CD4-positive, alpha-beta memory T cell (primary cell): ENCODE data around the gene MAP10. TPM values are rescaled to one million over a fixed set of nuclear protein-coding genes. Genes with fewer than 3 reads are reported as not detected.
"Not testable (repeated sequence)": the region's sequence is repeated elsewhere in the genome, so short reads cannot be mapped to it uniquely, and the experiment has no call there.

Experiments
- CTCF ChIA-PET: fragments of 350-600 bp; sonication (Branson Sonifier 250); formaldehyde crosslinking; loops from one replicate; lab custom pipeline; 2021; ENCODE audit warnings: inconsistent platforms; ENCODE audit not compliant: partially characterized antibody; lab: Charles Lee
- POLR2A ChIA-PET: fragments of 350-600 bp; sonication (Branson Sonifier 250); formaldehyde crosslinking; loops from one replicate; lab custom pipeline; 2021; ENCODE audit not compliant: partially characterized antibody; lab: Charles Lee
- DNase-seq, 5 donors: peaks; one replicate each; pipeline versions ENCODE4 v3.0.0 to v3.0.0-alpha.2; 2020 to 2022; ENCODE audit warnings: mixed read lengths in 1 of 5
- H3K27ac ChIP-seq: one replicate; pipeline ENCODE4 v1.7.0; 2013; ENCODE audit warnings: low read depth, low read length
- H3K27me3 ChIP-seq: 2 replicates; pipeline ENCODE4 v1.7.0; 2013; ENCODE audit warnings: mild to moderate bottlenecking, low read length, moderate library complexity; ENCODE audit not compliant: insufficient read depth
- H3K36me3 ChIP-seq: 2 replicates; pipeline ENCODE4 v1.7.0; 2013; ENCODE audit warnings: mild to moderate bottlenecking, low read length, moderate library complexity; ENCODE audit not compliant: insufficient read depth
- H3K4me1 ChIP-seq: 2 replicates; pipeline ENCODE4 v1.7.0; 2013; ENCODE audit warnings: mild to moderate bottlenecking, low read length, moderate library complexity; ENCODE audit not compliant: insufficient read depth
- H3K4me3 ChIP-seq, 2 donors: one replicate each; pipeline ENCODE4 v1.7.0; 2013; ENCODE audit warnings: low read length in 2 of 2, mild to moderate bottlenecking in 1 of 2
- H3K9me3 ChIP-seq, 2 donors: one replicate each; pipeline ENCODE4 v1.7.0; 2013; ENCODE audit warnings: low read length in 2 of 2, control low read depth in 1 of 2; ENCODE audit not compliant: control insufficient read depth in 1 of 2
- H3K27ac Mint-ChIP-seq, 7 donors: one replicate each; pipeline ENCODE4 v1.8.0; 2020 to 2021; ENCODE audit warnings: mixed read lengths in 7 of 7, mild to moderate bottlenecking in 6 of 7, inconsistent platforms in 3 of 7, moderate library complexity in 3 of 7
- H3K27me3 Mint-ChIP-seq, 2 donors: one replicate each; pipeline ENCODE4 v1.8.0; 2020 to 2021; ENCODE audit warnings: mixed read lengths in 2 of 2
- H3K36me3 Mint-ChIP-seq, 2 donors: one replicate each; pipeline ENCODE4 v1.8.0; 2020 to 2021; ENCODE audit warnings: mixed read lengths in 2 of 2, inconsistent platforms in 1 of 2, mild to moderate bottlenecking in 1 of 2
- H3K4me1 Mint-ChIP-seq, 4 donors: one replicate each; pipeline ENCODE4 v1.8.0; 2020 to 2021; ENCODE audit warnings: mixed read lengths in 4 of 4, mild to moderate bottlenecking in 1 of 4
- H3K4me3 Mint-ChIP-seq, 8 donors: one replicate each; pipeline ENCODE4 v1.8.0; 2020 to 2021; ENCODE audit warnings: mixed read lengths in 8 of 8, mild to moderate bottlenecking in 7 of 8, moderate library complexity in 6 of 8, inconsistent platforms in 3 of 8
- H3K9me3 Mint-ChIP-seq, 8 donors: one replicate each; pipeline ENCODE4 v1.8.0; 2020 to 2021; ENCODE audit warnings: mixed read lengths in 8 of 8, mild to moderate bottlenecking in 5 of 8, inconsistent platforms in 3 of 8, moderate library complexity in 1 of 8
- intact Hi-C: fragments of 100-400 bp; cut with micrococcal nuclease; formaldehyde crosslinking; loops from one replicate; pipeline ENCODE4 v1.15.1; 2023
- polyA plus RNA-seq, 2 donors: library from polyadenylated mRNA; unstranded; fragments of 300-500 nt; fragmentation: Illumina TruSeq; gene quantifications; one replicate each; pipeline ENCODE4 v1.2.3, GENCODE V29; 2021
- total RNA-seq, 2 experiments: library from RNA; stranded (reverse); gene quantifications; one replicate each; pipeline ENCODE4 v1.2.3, GENCODE V29; 2021

The MAP10 gene
- total and polyA plus RNA-seq, 4 experiments from 2014 or later: 0.48 to 3.1 (median 2.3) TPM

- H3K4me1 Mint-ChIP-seq, H3K27ac Mint-ChIP-seq, H3K4me1 ChIP-seq, H3K9me3 Mint-ChIP-seq, intact Hi-C loops, H3K36me3 ChIP-seq, H3K36me3 Mint-ChIP-seq, H3K4me3 Mint-ChIP-seq, H3K9me3 ChIP-seq, H3K27me3 ChIP-seq, DNase-seq, POLR2A ChIA-PET, H3K27ac ChIP-seq, CTCF ChIA-PET, H3K4me3 ChIP-seq: not testable (repeated sequence)
- H3K27me3 Mint-ChIP-seq: peaks cover 12 to 17% of the 10 kb centered on the region in 2 donors
These were observed 19.6 kb upstream of the MAP10 start for GRCh38 chr1:232785630-232786029.

DNA sequence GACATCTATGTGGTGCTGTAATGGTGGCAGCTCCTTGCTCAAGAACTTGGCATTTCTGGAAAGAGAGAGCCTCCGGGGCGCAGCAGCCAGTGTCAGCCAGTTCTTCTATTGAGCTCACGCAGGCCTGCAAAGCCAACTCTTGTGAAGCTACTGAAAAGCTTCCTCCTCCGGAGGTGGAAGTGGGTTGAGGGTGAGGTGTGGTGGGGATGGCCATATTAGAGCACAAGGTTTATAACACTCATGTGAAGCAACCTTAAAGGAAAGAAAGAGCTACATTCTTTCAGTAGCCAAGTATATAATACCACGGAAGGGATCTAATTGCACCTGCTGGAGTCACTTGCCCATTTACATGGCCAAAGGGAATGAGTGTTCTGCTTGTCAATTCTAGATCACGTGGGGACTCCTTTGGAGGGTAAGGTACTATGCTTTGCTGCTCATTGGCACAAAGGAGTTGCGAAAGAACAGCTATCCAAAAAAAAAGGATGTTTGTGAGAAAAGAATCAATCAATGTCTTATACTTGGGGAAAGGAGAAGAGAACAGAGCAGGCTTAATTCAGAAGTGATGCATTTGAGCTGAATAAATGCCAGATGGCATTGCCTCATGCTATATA is 18.3 kb upstream of the MAP10 start:
- H3K4me3 Mint-ChIP-seq: no peak overlapping the region
- POLR2A ChIA-PET: no interaction called here
- Histone ChIP-seq H3K4me3 (no peak overlapping the region), H3K36me3 (no peaks in the 10 kb centered on the region), H3K27ac (no peak overlapping the region), H3K4me1 (no peaks in the 10 kb centered on the region), H3K27me3 (no peaks in the 10 kb centered on the region), H3K9me3 (no peaks in the 10 kb centered on the region)
- H3K27me3 Mint-ChIP-seq: peaks cover 12 to 17% of the 10 kb centered on the region in 2 donors
- DNase-seq: peak in 2 of 5 donors; percentile 15 to 29
- H3K36me3 Mint-ChIP-seq: no peaks in the 10 kb centered on the region
- intact Hi-C loops: no loop called here
- H3K9me3 Mint-ChIP-seq: no peaks in the 10 kb centered on the region
- H3K4me1 Mint-ChIP-seq: peaks cover 0 to 5% (median 1%) of the 10 kb centered on the region in 4 donors
- CTCF ChIA-PET: no interaction called here
- H3K27ac Mint-ChIP-seq: no peak overlapping the region

GRCh38 chr1:232788235-232788872 is 16.9 kb upstream of the MAP10 start:
- Mint-ChIP-seq H3K9me3 (no peaks in the 10 kb centered on the region), H3K27ac (no peak overlapping the region)

DNA sequence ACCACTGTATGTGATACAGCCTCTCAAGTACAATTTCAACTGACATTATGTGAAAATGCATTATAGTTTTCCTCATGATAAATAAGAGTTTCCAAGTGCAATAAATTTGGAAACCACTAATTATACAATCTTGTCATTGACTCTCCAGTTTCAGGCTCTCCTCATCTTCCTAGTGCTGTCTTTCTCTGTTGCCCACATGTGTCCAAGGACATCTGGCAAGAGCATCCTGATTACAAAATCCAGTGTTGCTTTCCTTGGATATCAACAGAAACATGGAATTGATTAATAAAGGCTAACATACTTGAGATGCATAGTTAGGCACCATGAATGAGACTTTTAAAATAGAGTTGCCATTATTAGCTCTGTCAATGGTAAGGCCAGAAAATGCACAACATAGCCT is 15.6 kb upstream of the MAP10 start:
- Mint-ChIP-seq H3K4me3 (no peak overlapping the region), H3K4me1 (peaks cover 8 to 13% (median 12%) of the 10 kb centered on the region in 4 donors), H3K27ac (no peak overlapping the region), H3K36me3 (no peaks in the 10 kb centered on the region), H3K9me3 (no peaks in the 10 kb centered on the region), H3K27me3 (peaks cover 12 to 17% of the 10 kb centered on the region in 2 donors)
- POLR2A ChIA-PET: no interaction called here
- H3K4me1 ChIP-seq: peaks cover 14% of the 10 kb centered on the region
- CTCF ChIA-PET: no interaction called here
- no peaks in the 10 kb centered on the region for H3K27me3 ChIP-seq
- intact Hi-C loops: no loop called here
- no peak for DNase-seq
- no peak overlapping the region for H3K4me3 ChIP-seq
- H3K27ac ChIP-seq: no peak overlapping the region
- no peaks in the 10 kb centered on the region for H3K9me3 ChIP-seq
- no peaks in the 10 kb centered on the region for H3K36me3 ChIP-seq

More at GRCh38 chr1:232788235-232788872, 16.9 kb upstream of the MAP10 start:
- POLR2A ChIA-PET: no interaction called here
- Histone ChIP-seq H3K27ac (no peak overlapping the region), H3K27me3 (no peaks in the 10 kb centered on the region), H3K4me3 (no peak overlapping the region), H3K4me1 (peaks cover 6% of the 10 kb centered on the region), H3K9me3 (no peaks in the 10 kb centered on the region), H3K36me3 (no peaks in the 10 kb centered on the region)
- DNase-seq: no peak
- Mint-ChIP-seq H3K4me1 (peaks cover 0 to 6% (median 6%) of the 10 kb centered on the region in 4 donors), H3K4me3 (no peak overlapping the region), H3K36me3 (no peaks in the 10 kb centered on the region), H3K27me3 (peaks cover 12 to 17% of the 10 kb centered on the region in 2 donors)
- intact Hi-C loops: no loop called here
- CTCF ChIA-PET: no interaction called here

DNA sequence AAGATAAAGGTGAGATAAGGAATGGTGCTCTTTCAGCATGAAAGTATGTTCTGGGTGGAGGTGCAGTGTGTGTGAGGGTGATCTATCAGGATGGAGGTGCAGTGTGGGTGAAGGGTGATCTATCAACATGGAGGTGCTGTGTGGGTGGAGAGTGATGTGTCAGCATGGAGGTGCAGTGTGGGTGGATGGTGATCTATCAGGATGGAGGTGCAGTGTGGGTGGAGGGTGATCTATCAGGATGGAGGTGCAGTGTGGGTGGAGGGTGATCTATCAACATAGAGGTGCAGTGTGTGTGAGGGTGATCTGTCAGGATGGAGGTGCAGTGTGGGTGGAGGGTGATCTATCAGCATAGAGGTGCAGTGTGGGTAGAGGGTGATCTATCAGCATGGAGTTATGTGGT is 12.3 kb upstream of the MAP10 start:
- Histone ChIP-seq H3K4me3 (no peak overlapping the region), H3K36me3 (no peaks in the 10 kb centered on the region), H3K9me3 (no peaks in the 10 kb centered on the region), H3K4me1 (peaks cover 14% of the 10 kb centered on the region), H3K27ac (no peak overlapping the region), H3K27me3 (no peaks in the 10 kb centered on the region)
- Mint-ChIP-seq H3K4me3 (peak overlapping the region in 1 of 8 donors; percentile 1), H3K27me3 (peaks cover 10 to 14% of the 10 kb centered on the region in 2 donors), H3K27ac (peak overlapping the region in 1 of 7 donors; percentile 92), H3K9me3 (no peaks in the 10 kb centered on the region), H3K36me3 (no peaks in the 10 kb centered on the region), H3K4me1 (peaks cover 7 to 11% (median 9%) of the 10 kb centered on the region in 4 donors)
- CTCF ChIA-PET: interaction anchor here (1.0 to 1.6 kb wide), 4 partner anchors 13 to 163 kb away, joined by 3 to 5 read pairs (median 3); partner anchors contain the start of genes MAP10 and SIPA1L2
- POLR2A ChIA-PET: interaction anchor here (0.6 to 1.4 kb wide), 2 partner anchors 11 to 158 kb away, joined by 3 to 5 read pairs; no protein-coding TSS in a partner anchor
- DNase-seq: no peak
- intact Hi-C loops: no loop called here

GRCh38 chr1:232793944-232794343 is 11.3 kb upstream of the MAP10 start:
- Histone ChIP-seq H3K9me3 (no peaks in the 10 kb centered on the region), H3K27ac (no peak overlapping the region), H3K4me3 (no peak overlapping the region), H3K4me1 (peaks cover 14% of the 10 kb centered on the region), H3K36me3 (no peaks in the 10 kb centered on the region), H3K27me3 (no peaks in the 10 kb centered on the region)
- Mint-ChIP-seq H3K27me3 (peaks cover 3 to 6% of the 10 kb centered on the region in 2 donors), H3K27ac (peak overlapping the region in 2 of 7 donors; percentile 10 to 14), H3K36me3 (no peaks in the 10 kb centered on the region), H3K4me3 (peak overlapping the region in 1 of 8 donors; percentile 27), H3K9me3 (no peaks in the 10 kb centered on the region), H3K4me1 (peaks cover 7 to 11% (median 9%) of the 10 kb centered on the region in 4 donors)
- peak in 1 of 5 donors; percentile 22 for DNase-seq
- intact Hi-C loops: loop anchor here (1.0 kb wide), 1 partner anchor 159 kb away; no protein-coding TSS in a partner anchor
- ChIA-PET POLR2A (interaction anchor here (1.4 kb wide), 1 partner anchor 10 kb away, joined by 5 read pairs; no protein-coding TSS in a partner anchor), CTCF (interaction anchor here (0.7 to 1.6 kb wide), 7 partner anchors 12 to 164 kb away, joined by 3 to 5 read pairs (median 3); partner anchors contain the start of genes MAP10 and SIPA1L2)

DNA sequence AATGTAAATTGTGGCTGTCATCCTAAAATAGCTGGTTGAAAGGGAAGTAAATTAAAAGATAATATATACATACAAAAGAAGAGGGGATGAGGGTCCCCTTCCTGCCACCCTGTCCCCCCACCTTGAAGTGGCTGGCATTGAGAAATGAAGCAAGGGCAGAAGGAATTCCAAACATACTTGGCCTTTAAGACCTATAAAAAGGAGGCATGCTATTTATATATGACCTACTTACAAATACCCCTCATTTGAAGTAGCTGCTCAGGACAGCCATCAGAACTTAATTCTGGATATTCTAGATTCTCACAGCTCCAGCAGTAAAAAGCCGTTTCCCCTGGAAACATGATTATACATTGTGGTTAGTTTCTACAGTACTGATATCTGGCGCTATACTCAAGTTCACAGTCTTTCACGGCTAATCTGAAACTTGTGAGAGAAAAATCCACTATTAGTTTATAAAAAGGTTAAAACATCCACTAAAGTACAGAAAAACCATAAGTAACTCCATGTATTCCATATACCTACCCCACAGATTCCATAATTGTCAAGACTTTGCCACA is 9.6 kb upstream of the MAP10 start:
- no peak overlapping the region for H3K4me3 Mint-ChIP-seq
- Histone ChIP-seq H3K27ac (no peak overlapping the region), H3K4me3 (no peak overlapping the region), H3K27me3 (no peaks in the 10 kb centered on the region), H3K4me1 (peaks cover 14% of the 10 kb centered on the region), H3K36me3 (no peaks in the 10 kb centered on the region), H3K9me3 (no peaks in the 10 kb centered on the region)
- intact Hi-C loops: no loop called here
- H3K9me3 Mint-ChIP-seq: no peaks in the 10 kb centered on the region
- H3K36me3 Mint-ChIP-seq: no peaks in the 10 kb centered on the region
- no peak for DNase-seq
- peaks cover 7 to 11% (median 9%) of the 10 kb centered on the region in 4 donors for H3K4me1 Mint-ChIP-seq
- CTCF ChIA-PET: no interaction called here
- H3K27me3 Mint-ChIP-seq: peaks cover 1 to 2% of the 10 kb centered on the region in 2 donors
- H3K27ac Mint-ChIP-seq: no peak overlapping the region
- POLR2A ChIA-PET: interaction anchor here (0.7 to 1.5 kb wide), 2 partner anchors 10 to 287 kb away, joined by 3 to 4 read pairs; partner anchors contain the start of gene MAP10
